Transverse colon (tissue), 4 donors: Measurements from ENCODE around the gene ETFBKMT.

ENCODE experiments used
- POLR2A ChIP-seq: fragments of 450-650 bp; IDR thresholded peaks from one replicate; pipeline ENCODE4 v1.6.1; 2016; ENCODE audit warnings: antibody characterized with exemption, mild to moderate bottlenecking, moderate library complexity
- POLR2AphosphoS5 ChIP-seq, 3 donors: sonication (generic); formaldehyde crosslinking; IDR thresholded peaks; one replicate each; pipeline ENCODE4 v1.6.1; 2016; ENCODE audit warnings: antibody characterized with exemption in 3 of 3
- TF ChIP-seq, protein P1 (sequence below), 5 experiments: fragments of 200-600 bp in 3 of 5; fragments of 450-650 bp in 2 of 5; sonication (generic) in 3 of 5; IDR thresholded peaks; 1 replicate in 2 of 5; 2 replicates in 3 of 5; pipeline ENCODE4 v1.5.1; 2016 to 2017; ENCODE audit warnings: antibody characterized with exemption in 5 of 5, inconsistent platforms in 3 of 5, mild to moderate bottlenecking in 2 of 5, moderate library complexity in 1 of 5

DNA sequence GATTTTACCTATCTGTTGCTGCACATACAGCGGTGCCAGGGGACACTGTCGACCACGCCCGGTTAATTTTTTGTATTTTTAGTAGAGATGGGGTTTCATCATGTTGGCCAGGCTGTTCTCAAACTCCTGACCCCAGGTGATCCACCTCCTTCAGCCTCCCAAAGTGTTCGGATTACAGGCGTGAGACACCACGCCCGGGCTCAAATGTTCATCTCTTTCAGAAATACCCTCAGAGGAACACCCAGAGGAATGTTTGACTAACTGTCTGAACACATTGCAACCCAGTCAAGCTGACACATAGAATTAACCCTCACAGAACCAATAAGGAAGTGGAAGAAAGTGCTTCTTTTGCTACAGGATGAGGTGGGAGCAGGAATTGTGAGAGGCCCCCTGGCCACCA is 15.0 kb upstream of the ETFBKMT start:
- TF ChIP-seq POLR2AphosphoS5 (IDR thresholded peaks at IDR 0.05) (no peak), POLR2A (no peak)
- TF ChIP-seq, protein P1, sequence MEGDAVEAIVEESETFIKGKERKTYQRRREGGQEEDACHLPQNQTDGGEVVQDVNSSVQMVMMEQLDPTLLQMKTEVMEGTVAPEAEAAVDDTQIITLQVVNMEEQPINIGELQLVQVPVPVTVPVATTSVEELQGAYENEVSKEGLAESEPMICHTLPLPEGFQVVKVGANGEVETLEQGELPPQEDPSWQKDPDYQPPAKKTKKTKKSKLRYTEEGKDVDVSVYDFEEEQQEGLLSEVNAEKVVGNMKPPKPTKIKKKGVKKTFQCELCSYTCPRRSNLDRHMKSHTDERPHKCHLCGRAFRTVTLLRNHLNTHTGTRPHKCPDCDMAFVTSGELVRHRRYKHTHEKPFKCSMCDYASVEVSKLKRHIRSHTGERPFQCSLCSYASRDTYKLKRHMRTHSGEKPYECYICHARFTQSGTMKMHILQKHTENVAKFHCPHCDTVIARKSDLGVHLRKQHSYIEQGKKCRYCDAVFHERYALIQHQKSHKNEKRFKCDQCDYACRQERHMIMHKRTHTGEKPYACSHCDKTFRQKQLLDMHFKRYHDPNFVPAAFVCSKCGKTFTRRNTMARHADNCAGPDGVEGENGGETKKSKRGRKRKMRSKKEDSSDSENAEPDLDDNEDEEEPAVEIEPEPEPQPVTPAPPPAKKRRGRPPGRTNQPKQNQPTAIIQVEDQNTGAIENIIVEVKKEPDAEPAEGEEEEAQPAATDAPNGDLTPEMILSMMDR (IDR thresholded peaks at IDR 0.05), result no peak
